Subcutaneous adipose tissue (tissue), 4 donors: ENCODE data around the gene CXCR2. TPM values are rescaled to one million over a fixed set of nuclear protein-coding genes. Genes with fewer than 3 reads are reported as not detected.

Source experiments
- CTCF ChIP-seq: fragments of 450-650 bp; IDR thresholded peaks from one replicate; pipeline ENCODE4 v1.5.1; 2016; ENCODE audit warnings: low read depth, mild to moderate bottlenecking, control low read depth, antibody characterized with exemption, moderate library complexity
- total RNA-seq, 4 donors: library from RNA; depleted of rRNA; stranded (reverse); fragments of >200 nt; gene quantifications; one replicate each; pipeline ENCODE4 v1.1.0, GENCODE V29; 2016

CXCR2 gene
- 1 to 10 TPM in 2 of 4 donors, under 1 TPM in 1, not detected in 1; 0.34 to 3.0 (median 1.6) TPM for total RNA-seq

GRCh38 chr2:218125626-218126080, at the start of gene CXCR2:
CXCR2 (plus strand) TSS chr2:218126028; CDS start chr2:218134802, 8,774 bp downstream.
- TF ChIP-seq CTCF = no peak

- no peak for TF ChIP-seq CTCF
Measured at GRCh38 chr2:218077464-218078216, 48.2 kb upstream of the CXCR2 start.

GRCh38 chr2:218079943-218080913, 45.6 kb upstream of the CXCR2 start:
- TF ChIP-seq CTCF = no peak

- no peak for TF ChIP-seq CTCF
Measured at GRCh38 chr2:218081063-218081462, 44.8 kb upstream of the CXCR2 start.

- TF ChIP-seq CTCF = no peak
Measured at GRCh38 chr2:218081695-218082094, 44.1 kb upstream of the CXCR2 start.

- TF ChIP-seq CTCF = no peak
Measured at GRCh38 chr2:218082586-218083351, 43.1 kb upstream of the CXCR2 start.
